Measurements from ENCODE around the gene NEK4. TPM values are rescaled to one million over a fixed set of nuclear protein-coding genes. Genes with fewer than 3 reads are reported as not detected.

The NEK4 gene
- total and polyA plus RNA-seq, 12 donors: 4.9 to 43.9 (median 27.4) TPM

DNA sequence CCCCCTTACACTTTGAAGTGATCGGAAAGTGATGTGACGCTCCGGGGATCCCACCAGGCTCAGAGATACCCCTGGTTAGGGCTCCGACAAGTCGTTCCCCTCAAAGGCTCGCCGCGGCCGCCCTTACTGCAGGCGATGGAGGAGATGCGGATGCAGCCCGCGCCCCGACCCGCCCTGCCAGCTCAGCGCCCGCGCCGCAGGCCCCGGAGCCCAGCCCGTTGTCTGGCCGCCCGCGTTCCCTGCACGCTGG lies 65.4 kb downstream of the NEK4 start:
- H3K36me3 ChIP-seq (replicated peaks in 1 of 2): peaks cover 0 to 17% of the 10 kb centered on the region in 2 donors
- no peak for TF ChIP-seq CTCF (IDR thresholded peaks at IDR 0.05)
- no peak for TF ChIP-seq POLR2A (IDR thresholded peaks at IDR 0.05)
- H3K4me3 ChIP-seq: peak overlapping the region; percentile 45 to 89 (median 72)
- 0 to 2% methylated on average over 22 to 25 of the region's 25 CpGs; no CpG with 5 or more reads in 2 of the 4 donors for WGBS, 4 donors
- no peak for DNase-seq
- H3K27me3 ChIP-seq: no peaks in the 10 kb centered on the region
- peak overlapping the region; percentile 5 to 88 (median 82) for H3K27ac ChIP-seq
- H3K9me3 ChIP-seq (replicated peaks in 1 of 3): no peaks in the 10 kb centered on the region
- intact Hi-C loops (cut with DNase I): no loop called here
- H3K4me1 ChIP-seq (replicated peaks in 1 of 2): peaks cover 33 to 57% of the 10 kb centered on the region in 2 donors

DNA sequence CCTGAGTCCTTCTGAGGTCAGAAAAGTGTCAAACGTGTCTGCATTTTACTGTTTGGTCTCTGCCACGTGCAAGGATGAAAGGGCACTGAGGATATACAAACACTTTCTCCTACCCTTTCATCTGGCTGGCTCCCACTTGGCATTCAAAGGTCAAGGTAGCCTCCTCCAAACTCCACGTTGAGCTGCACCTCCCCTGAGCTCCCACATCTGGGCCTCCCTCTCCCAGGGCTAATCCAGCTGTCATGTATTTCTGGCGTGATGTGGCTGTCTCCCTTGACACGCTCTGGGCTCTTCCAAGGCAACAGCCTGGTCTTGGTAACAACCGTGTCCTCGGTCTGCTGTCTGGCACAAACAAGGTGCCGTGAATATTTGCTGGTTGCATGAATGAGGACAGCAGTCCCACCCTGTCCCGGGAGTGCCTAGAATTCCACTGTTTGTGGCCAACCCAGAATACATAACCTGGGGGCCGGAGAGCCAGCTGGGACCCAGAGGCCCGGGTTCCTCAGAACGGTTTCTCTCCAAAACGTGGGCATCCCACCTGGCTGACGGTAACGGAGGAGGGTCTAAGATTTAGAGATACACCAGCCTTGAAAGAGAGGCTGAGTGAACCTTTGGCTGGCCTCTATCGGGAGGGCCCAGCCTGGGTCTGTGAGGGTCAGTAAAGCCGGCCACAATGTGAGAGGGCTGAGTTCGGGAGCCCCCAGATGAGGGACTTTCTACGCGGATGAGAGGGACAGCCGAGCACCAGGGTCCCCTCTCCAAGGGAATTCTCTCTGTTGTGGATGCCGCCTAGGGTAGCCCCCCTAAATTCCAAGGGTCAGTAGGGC lies 65.9 kb downstream of the NEK4 start:
- peak in 6 of 7 donors; percentile 49 to 80 (median 61) for DNase-seq
- TF ChIP-seq POLR2A (IDR thresholded peaks at IDR 0.05) (peak in 1 of 2 donors; percentile 34), CTCF (IDR thresholded peaks at IDR 0.05) (no peak)
- H3K27ac ChIP-seq: peak overlapping the region; percentile 5 to 88 (median 82)
- peaks cover 0 to 17% of the 10 kb centered on the region in 2 donors for H3K36me3 ChIP-seq (replicated peaks in 1 of 2)
- WGBS, 4 donors: 1 to 4% (median 3%) methylated on average over 5 to 22 of the region's 22 CpGs
- H3K9me3 ChIP-seq (replicated peaks in 1 of 3): no peaks in the 10 kb centered on the region
- intact Hi-C loops (cut with DNase I): no loop called here
- H3K4me1 ChIP-seq (replicated peaks in 1 of 2): peaks cover 33 to 57% of the 10 kb centered on the region in 2 donors
- H3K4me3 ChIP-seq: peak overlapping the region in 3 of 4 donors; percentile 58 to 89 (median 85)
- no peaks in the 10 kb centered on the region for H3K27me3 ChIP-seq

DNA sequence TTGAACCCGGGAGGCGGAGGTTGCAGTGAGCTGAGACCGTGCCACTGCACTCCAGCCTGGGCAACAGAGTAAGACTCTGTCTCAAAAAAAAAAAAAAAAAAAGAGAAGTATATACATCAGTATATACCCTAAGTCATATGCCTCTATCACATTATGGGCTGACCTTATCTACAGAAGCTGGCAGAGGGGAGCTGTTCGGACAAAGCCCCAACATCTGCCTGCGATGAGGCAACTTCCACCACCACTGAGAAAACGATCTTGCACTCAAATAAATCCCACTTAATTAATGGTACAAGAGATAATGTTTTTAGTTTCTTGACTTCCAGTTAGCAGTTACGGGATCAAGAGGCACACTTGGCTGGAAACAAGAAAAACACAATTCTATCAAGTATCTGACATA lies 67.4 kb downstream of the NEK4 start:
- DNase-seq: no peak
- Histone ChIP-seq H3K27me3 (no peaks in the 10 kb centered on the region), H3K9me3 (replicated peaks in 1 of 3) (no peaks in the 10 kb centered on the region), H3K36me3 (replicated peaks in 1 of 2) (peaks cover 0 to 15% of the 10 kb centered on the region in 2 donors), H3K27ac (peak overlapping the region in 3 of 5 donors; percentile 82 to 88 (median 88)), H3K4me3 (no peak overlapping the region), H3K4me1 (replicated peaks in 1 of 2) (peaks cover 33 to 57% of the 10 kb centered on the region in 2 donors)
- TF ChIP-seq CTCF (IDR thresholded peaks at IDR 0.05) (no peak), POLR2A (IDR thresholded peaks at IDR 0.05) (no peak)
- intact Hi-C loops (cut with DNase I): no loop called here
- 70 to 76% (median 73%) methylated on average over 7 of the region's 7 CpGs for WGBS, 4 donors

- DNase-seq: no peak
- TF ChIP-seq CTCF (IDR thresholded peaks at IDR 0.05) (no peak), POLR2A (IDR thresholded peaks at IDR 0.05) (no peak)
- Histone ChIP-seq H3K4me3 (no peak overlapping the region), H3K36me3 (replicated peaks in 1 of 2) (peaks cover 0 to 64% of the 10 kb centered on the region in 2 donors), H3K27me3 (no peaks in the 10 kb centered on the region), H3K9me3 (replicated peaks in 1 of 3) (no peaks in the 10 kb centered on the region), H3K27ac (no peak overlapping the region), H3K4me1 (replicated peaks in 1 of 2) (peaks cover 5 to 17% of the 10 kb centered on the region in 2 donors)
- WGBS, 4 donors: 91 to 95% (median 92%) methylated on average over 4 of the region's 4 CpGs
- intact Hi-C loops (cut with DNase I): loop anchor here in 1 of 2 donors (10.0 kb wide), 1 partner anchor 223 kb away; no protein-coding TSS in a partner anchor
Measured at GRCh38 chr3:52697632-52697965, 73.1 kb downstream of the NEK4 start.

Measured in adrenal gland (tissue), 12 donors.